Mammary microvascular endothelial cell (primary cell): ENCODE measurements around the gene TPGS2. TPM values are rescaled to one million over a fixed set of nuclear protein-coding genes. Genes with fewer than 3 reads are reported as not detected.

ENCODE experiments used
- total RNA-seq: library from RNA; depleted of rRNA; stranded (reverse); fragments of >200 nt; gene quantifications from 2 replicates; pipeline ENCODE4 v1.2.3, GENCODE V29; 2015

TPGS2 gene, protein sequence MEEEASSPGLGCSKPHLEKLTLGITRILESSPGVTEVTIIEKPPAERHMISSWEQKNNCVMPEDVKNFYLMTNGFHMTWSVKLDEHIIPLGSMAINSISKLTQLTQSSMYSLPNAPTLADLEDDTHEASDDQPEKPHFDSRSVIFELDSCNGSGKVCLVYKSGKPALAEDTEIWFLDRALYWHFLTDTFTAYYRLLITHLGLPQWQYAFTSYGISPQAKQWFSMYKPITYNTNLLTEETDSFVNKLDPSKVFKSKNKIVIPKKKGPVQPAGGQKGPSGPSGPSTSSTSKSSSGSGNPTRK
- total RNA-seq = 242 and 266 TPM in 2 replicates

DNA sequence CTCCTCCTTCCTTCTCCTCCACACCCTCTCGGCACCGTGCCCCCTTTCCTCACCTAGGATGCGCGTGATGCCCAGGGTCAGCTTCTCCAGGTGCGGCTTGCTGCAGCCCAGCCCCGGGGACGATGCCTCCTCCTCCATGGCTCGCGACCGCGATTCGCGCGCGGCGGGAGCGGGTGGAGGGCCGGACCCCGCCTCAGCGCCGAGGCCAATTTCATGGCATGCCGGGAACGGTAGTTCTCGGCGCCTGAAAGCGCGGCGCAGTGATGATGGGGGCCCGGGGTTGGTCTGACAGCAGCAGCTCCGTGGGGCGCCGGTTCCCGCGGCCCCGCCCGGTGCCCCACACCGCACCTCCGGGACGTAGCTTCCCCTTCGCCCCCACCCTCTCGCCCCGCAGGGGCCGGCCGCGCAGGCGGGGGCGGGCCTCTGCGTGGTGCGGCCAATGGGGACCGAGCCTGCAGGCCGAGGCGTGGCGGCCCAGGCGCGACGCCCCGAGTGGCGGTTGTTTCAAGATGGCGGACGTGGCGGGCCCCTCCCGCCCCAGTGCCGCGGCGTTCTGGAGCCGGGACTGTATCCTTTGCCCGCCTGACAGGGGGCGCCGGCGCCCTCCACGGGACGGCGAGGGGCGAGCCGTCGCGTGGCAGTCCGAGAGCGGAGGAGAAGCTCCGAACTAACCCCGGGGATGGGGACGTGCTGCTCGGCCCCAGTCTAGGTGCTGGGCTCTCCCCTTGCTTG, at the start of gene TPGS2, which contains the start of gene KIAA1328:
TSS of gene TPGS2 (minus strand) at position 373 of the 732 bp plus-strand sequence. CDS start at position 138, 235 bp downstream.
TSS of gene KIAA1328 (plus strand) at position 498 of the 732 bp plus-strand sequence. CDS start at position 510, 12 bp downstream.

Other genes with a start within 250 kb of the TPGS2 start
- 2.5 and 3.9 TPM in 2 replicates for gene KIAA1328, start 125 bp upstream of the TPGS2 start, total RNA-seq